B cell (primary cell): Measurements from ENCODE around the gene THAP4.

ENCODE experiments used
- EZH2 ChIP-seq: IDR thresholded peaks from 2 replicates; pipeline ENCODE4 v1.6.1; 2012; ENCODE audit warnings: borderline replicate concordance, low read depth, mild to moderate bottlenecking, moderate library complexity, low read length; ENCODE audit not compliant: insufficient read depth, poor library complexity, severe bottlenecking
- TF ChIP-seq, protein P1 (sequence below): fragments of 200-600 bp; IDR thresholded peaks from one replicate; pipeline ENCODE4 v1.8.0; 2022; ENCODE audit warnings: antibody characterized with exemption, mild to moderate bottlenecking

DNA sequence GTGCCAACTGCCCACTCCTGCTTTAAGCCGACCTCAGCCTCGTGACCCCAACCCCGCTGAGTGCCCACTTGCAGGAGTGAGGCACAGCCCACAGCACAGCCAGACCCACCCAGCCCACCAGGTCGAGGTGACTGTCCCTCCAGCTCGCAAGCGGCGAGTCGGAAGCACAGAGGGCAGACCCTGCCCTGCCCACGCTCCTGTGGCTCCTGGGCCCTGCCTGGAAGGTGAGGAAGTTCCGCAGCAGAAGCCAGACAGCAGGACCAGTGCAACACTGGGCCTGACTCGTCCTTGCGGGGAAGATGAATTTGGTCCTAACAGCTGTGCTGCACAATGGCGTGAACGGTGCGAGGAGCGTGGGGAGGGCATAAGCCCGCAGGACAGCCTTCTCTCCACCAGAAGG is 39.7 kb upstream of the THAP4 start:
- TF ChIP-seq, protein P1, sequence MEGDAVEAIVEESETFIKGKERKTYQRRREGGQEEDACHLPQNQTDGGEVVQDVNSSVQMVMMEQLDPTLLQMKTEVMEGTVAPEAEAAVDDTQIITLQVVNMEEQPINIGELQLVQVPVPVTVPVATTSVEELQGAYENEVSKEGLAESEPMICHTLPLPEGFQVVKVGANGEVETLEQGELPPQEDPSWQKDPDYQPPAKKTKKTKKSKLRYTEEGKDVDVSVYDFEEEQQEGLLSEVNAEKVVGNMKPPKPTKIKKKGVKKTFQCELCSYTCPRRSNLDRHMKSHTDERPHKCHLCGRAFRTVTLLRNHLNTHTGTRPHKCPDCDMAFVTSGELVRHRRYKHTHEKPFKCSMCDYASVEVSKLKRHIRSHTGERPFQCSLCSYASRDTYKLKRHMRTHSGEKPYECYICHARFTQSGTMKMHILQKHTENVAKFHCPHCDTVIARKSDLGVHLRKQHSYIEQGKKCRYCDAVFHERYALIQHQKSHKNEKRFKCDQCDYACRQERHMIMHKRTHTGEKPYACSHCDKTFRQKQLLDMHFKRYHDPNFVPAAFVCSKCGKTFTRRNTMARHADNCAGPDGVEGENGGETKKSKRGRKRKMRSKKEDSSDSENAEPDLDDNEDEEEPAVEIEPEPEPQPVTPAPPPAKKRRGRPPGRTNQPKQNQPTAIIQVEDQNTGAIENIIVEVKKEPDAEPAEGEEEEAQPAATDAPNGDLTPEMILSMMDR = no peak
- TF ChIP-seq EZH2 = no peak
